T-helper 2 cell treated with Interferon-gamma antibody and Interleukin-4, amounts not matched to agents 5 μg/mL and 100 μg/mL, for 36 hours (primary cell): ENCODE measurements around the gene SCLT1.

Source experiments
- DNase-seq: peaks from one replicate; pipeline ENCODE4 v3.0.0; 2021; ENCODE audit warnings: low spot score
- H3K27ac Mint-ChIP-seq: one replicate; pipeline ENCODE4 v1.8.0; 2021; ENCODE audit warnings: mild to moderate bottlenecking, mixed read lengths
- H3K27me3 Mint-ChIP-seq: one replicate; pipeline ENCODE4 v1.8.0; 2021; ENCODE audit warnings: low read depth, mixed read lengths
- H3K36me3 Mint-ChIP-seq: one replicate; pipeline ENCODE4 v1.8.0; 2021; ENCODE audit warnings: low read depth, mixed read lengths
- H3K4me1 Mint-ChIP-seq: one replicate; pipeline ENCODE4 v1.8.0; 2021; ENCODE audit warnings: low read depth, mixed read lengths
- H3K4me3 Mint-ChIP-seq: one replicate; pipeline ENCODE4 v1.8.0; 2022; ENCODE audit warnings: mild to moderate bottlenecking, moderate library complexity, mixed read lengths
- H3K9me3 Mint-ChIP-seq: one replicate; pipeline ENCODE4 v1.8.0; 2021; ENCODE audit warnings: mixed read lengths

SCLT1 gene

DNA sequence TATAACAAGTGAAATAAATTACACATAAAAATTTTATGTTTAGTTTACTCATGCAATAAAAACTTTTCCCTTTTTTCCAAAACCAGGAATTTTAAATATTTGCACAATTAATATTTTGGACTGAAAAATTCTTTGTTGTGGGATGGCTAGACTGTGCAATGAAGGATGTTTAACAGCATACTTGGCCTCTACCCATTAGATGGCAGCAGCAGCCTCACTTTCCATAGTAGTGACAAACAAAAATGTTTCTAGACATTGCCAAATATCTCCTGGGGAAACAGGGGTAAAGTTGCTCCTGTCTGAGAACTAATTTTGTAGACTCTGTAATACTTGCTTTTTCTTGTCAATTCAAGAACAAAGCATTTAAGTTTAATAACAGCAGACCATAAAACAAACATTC is 49.8 kb downstream of the SCLT1 start:
- peaks cover 14% of the 10 kb centered on the region for H3K36me3 Mint-ChIP-seq
- peaks cover 3% of the 10 kb centered on the region for H3K4me1 Mint-ChIP-seq
- no peak for DNase-seq
- peaks cover 15% of the 10 kb centered on the region for H3K9me3 Mint-ChIP-seq
- H3K27me3 Mint-ChIP-seq = no peaks in the 10 kb centered on the region
- H3K27ac Mint-ChIP-seq = no peak overlapping the region
- no peak overlapping the region for H3K4me3 Mint-ChIP-seq

DNA sequence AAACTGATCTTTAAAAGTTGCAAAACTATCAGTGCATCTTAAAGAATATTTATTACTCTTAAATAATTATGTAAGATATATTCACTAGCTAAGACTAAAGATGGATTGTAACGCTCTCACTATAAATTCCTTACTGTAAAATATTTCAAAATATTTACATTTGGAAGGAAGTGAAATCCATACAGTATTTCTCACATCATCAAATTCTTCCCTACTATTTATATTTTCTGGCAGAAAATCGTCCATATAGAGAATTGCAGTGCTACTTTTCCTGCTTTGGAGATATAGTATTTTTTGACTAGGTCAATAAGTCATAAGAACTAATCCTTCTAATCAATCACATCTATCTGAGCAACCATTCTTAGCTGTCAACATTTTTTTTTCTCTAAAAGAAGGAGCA is 52.9 kb downstream of the SCLT1 start:
- H3K27ac Mint-ChIP-seq = no peak overlapping the region
- no peaks in the 10 kb centered on the region for H3K27me3 Mint-ChIP-seq
- no peak overlapping the region for H3K4me3 Mint-ChIP-seq
- peaks cover 27% of the 10 kb centered on the region for H3K36me3 Mint-ChIP-seq
- no peaks in the 10 kb centered on the region for H3K4me1 Mint-ChIP-seq
- no peaks in the 10 kb centered on the region for H3K9me3 Mint-ChIP-seq
- DNase-seq = no peak

DNA sequence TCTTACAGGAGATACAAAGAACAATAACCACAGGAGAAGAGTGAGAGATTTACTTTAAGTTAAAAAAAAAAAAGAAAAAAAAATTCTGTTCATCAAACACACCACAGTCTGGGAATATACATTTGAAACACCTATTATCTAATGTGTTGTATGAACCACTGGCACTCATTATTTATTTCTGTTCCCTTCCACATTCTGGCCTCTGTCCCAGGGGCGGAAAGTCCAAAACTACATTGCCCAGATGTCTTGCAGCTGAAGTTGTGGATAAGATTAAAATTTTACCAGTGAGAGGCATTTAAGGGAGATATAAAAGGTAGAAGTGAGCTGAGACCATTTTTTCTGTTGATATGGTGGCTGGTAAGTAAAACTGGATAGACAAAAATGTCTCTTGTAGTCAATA is 56.2 kb downstream of the SCLT1 start:
- Mint-ChIP-seq H3K9me3 (peaks cover 4% of the 10 kb centered on the region), H3K4me3 (no peak overlapping the region), H3K27me3 (no peaks in the 10 kb centered on the region), H3K27ac (no peak overlapping the region), H3K4me1 (no peaks in the 10 kb centered on the region), H3K36me3 (peaks cover 35% of the 10 kb centered on the region)
- DNase-seq = no peak

- peaks cover 2% of the 10 kb centered on the region for H3K4me1 Mint-ChIP-seq
- H3K9me3 Mint-ChIP-seq = peaks cover 57% of the 10 kb centered on the region
These were observed 78.5 kb downstream of the SCLT1 start for GRCh38 chr4:129014566-129015509.

GRCh38 chr4:129008096-129008495 is 85.2 kb downstream of the SCLT1 start:
- H3K4me3 Mint-ChIP-seq = no peak overlapping the region
- peaks cover 12% of the 10 kb centered on the region for H3K36me3 Mint-ChIP-seq
- H3K9me3 Mint-ChIP-seq = peaks cover 58% of the 10 kb centered on the region
- peaks cover 2% of the 10 kb centered on the region for H3K4me1 Mint-ChIP-seq
- no peak overlapping the region for H3K27ac Mint-ChIP-seq
- H3K27me3 Mint-ChIP-seq = no peaks in the 10 kb centered on the region
- no peak for DNase-seq

More at GRCh38 chr4:129014566-129015509, 78.5 kb downstream of the SCLT1 start:
- Mint-ChIP-seq H3K36me3 (peaks cover 32% of the 10 kb centered on the region), H3K4me3 (no peak overlapping the region), H3K27ac (no peak overlapping the region), H3K27me3 (no peaks in the 10 kb centered on the region)
- DNase-seq = no peak

- Mint-ChIP-seq H3K27me3 (no peaks in the 10 kb centered on the region), H3K9me3 (peaks cover 16% of the 10 kb centered on the region), H3K4me3 (no peak overlapping the region), H3K4me1 (no peaks in the 10 kb centered on the region), H3K36me3 (peaks cover 45% of the 10 kb centered on the region), H3K27ac (no peak overlapping the region)
- DNase-seq = no peak
These were observed 106.4 kb downstream of the SCLT1 start for GRCh38 chr4:128986908-128987307.

DNA sequence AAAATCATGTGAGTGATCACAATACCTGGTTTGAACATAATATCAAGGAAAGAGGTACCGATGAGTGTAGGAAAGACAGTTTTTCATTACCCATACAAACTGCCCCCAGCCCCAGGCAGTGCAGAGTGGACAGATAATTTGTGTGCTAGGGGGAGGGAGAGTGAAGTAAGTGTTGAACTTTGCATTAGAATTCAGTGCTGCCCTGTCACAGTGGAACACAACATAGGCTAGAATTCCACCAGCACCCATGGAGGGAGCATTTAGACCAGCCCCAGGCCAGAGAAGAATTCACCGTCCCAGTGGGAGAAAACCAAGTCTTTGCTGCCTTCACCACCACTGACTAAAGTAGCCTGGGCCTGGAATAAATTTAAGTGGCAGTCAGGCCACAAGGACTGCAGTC is 107.3 kb downstream of the SCLT1 start:
- Mint-ChIP-seq H3K9me3 (peaks cover 16% of the 10 kb centered on the region), H3K27me3 (no peaks in the 10 kb centered on the region), H3K4me3 (no peak overlapping the region), H3K27ac (no peak overlapping the region), H3K4me1 (no peaks in the 10 kb centered on the region), H3K36me3 (peaks cover 39% of the 10 kb centered on the region)
- no peak for DNase-seq

DNA sequence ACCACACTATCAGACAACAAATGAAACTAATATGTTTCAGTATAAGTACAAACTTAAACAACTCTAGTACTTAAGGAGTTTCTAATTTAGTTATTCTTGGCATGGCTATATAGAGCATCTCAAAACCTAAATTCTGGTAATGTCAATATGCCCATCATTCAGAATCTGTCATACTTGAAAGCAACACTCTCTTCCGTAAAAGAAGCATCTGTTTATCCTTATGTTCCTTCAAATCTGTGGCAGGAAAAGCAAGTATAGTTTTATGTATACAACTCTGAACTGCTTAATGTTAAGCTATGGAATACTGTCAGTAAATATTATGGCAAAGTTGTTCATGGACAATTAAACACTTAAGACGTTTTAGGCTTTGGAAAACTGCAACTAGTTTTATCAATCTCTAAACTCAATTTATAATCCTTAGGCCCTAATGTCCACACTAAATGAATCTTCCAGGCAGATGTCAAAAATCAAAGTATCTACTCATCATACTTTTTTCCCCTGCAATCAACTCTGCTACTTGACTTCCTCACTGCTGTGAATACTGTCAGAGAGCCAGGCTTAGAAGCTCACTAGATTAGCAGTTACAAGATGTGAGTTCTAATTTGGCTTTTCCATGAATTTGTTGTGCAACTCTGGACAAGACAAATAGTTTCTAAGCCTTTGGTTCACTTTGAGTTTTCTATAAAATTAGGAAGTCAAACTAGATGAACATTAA is 109.4 kb downstream of the SCLT1 start:
- Mint-ChIP-seq H3K4me1 (no peaks in the 10 kb centered on the region), H3K9me3 (peaks cover 7% of the 10 kb centered on the region), H3K27ac (no peak overlapping the region), H3K36me3 (peaks cover 22% of the 10 kb centered on the region), H3K4me3 (no peak overlapping the region), H3K27me3 (no peaks in the 10 kb centered on the region)
- no peak for DNase-seq

DNA sequence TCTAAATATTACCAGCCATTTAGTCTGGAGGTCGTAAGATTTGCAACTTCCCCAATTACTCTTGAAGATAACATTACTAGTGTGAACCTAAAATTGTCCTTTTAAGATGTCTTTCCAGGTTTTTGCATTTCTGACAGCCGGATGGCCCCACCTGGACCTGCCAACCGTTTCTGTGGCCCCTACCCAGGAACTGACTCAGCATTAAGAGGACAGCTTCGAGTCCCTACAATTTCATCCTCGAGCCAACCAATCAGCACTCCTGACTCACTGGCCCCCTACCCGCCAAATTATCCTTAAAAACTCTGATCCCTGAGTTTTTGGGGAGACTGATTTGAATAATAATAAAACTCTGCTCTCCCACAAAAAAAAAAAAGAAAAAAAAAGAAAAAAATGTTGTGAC is 112.0 kb downstream of the SCLT1 start:
- no peaks in the 10 kb centered on the region for H3K4me1 Mint-ChIP-seq
- H3K27me3 Mint-ChIP-seq = no peaks in the 10 kb centered on the region
- no peak for DNase-seq
- H3K36me3 Mint-ChIP-seq = peaks cover 3% of the 10 kb centered on the region
- H3K4me3 Mint-ChIP-seq = no peak overlapping the region
- H3K27ac Mint-ChIP-seq = no peak overlapping the region
- H3K9me3 Mint-ChIP-seq = no peaks in the 10 kb centered on the region

DNA sequence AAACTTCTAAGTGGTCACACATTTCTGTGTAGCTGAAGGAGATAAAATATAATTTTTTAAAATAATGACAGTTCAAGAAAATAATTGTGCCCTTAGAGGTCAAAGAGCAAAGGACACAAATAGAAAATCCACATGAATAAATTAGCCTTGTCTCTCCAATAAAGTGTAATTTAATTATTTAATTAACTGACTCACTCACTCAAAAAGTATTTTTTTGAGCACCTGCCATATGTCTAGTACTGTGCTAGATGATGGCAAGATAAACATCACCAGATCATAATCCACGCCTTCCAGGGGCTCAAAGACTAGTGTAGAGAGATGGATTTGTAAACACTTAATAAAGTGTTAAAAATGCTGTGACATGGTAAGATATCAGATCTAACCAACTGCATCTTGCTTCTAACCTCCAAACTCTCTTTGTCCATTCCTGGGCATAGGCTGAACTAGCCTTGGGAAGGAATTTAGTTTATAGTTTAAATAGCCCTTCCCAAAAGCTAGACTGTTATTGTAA is 112.5 kb downstream of the SCLT1 start:
- Mint-ChIP-seq H3K9me3 (no peaks in the 10 kb centered on the region), H3K36me3 (peaks cover 2% of the 10 kb centered on the region), H3K4me1 (no peaks in the 10 kb centered on the region), H3K27ac (no peak overlapping the region), H3K4me3 (no peak overlapping the region), H3K27me3 (no peaks in the 10 kb centered on the region)
- no peak for DNase-seq

GRCh38 chr4:128979934-128980333 is 113.4 kb downstream of the SCLT1 start:
- no peak for DNase-seq
- no peak overlapping the region for H3K27ac Mint-ChIP-seq
- no peaks in the 10 kb centered on the region for H3K9me3 Mint-ChIP-seq
- no peaks in the 10 kb centered on the region for H3K27me3 Mint-ChIP-seq
- no peaks in the 10 kb centered on the region for H3K4me1 Mint-ChIP-seq
- no peaks in the 10 kb centered on the region for H3K36me3 Mint-ChIP-seq
- no peak overlapping the region for H3K4me3 Mint-ChIP-seq

- Mint-ChIP-seq H3K27ac (no peak overlapping the region), H3K4me1 (no peaks in the 10 kb centered on the region), H3K36me3 (no peaks in the 10 kb centered on the region), H3K27me3 (no peaks in the 10 kb centered on the region), H3K9me3 (no peaks in the 10 kb centered on the region), H3K4me3 (no peak overlapping the region)
- DNase-seq = no peak
These were observed 114.4 kb downstream of the SCLT1 start for GRCh38 chr4:128978985-128979384.

DNA sequence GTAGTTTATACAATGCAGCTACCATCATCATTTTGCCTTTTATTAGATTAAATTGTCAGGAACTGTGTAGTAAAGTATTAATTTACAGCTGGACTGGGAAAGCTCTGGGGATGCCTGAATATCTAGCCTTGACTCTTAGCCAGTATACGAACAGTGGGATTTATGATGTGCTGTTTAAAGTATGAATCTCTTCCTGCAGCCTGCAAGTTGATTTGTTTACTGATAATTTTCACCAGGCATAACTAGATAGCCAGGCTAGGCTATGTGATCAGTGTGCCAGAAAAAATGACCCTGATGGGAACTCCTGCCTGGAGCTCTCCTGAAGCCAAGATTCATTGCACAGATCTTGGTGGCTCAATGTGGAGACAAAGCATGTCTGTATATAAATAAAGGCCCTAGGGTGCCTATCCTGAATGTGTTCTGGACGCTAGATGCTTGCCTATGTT is 119.2 kb downstream of the SCLT1 start:
- Mint-ChIP-seq H3K27me3 (no peaks in the 10 kb centered on the region), H3K4me3 (no peak overlapping the region), H3K9me3 (no peaks in the 10 kb centered on the region), H3K27ac (no peak overlapping the region), H3K4me1 (no peaks in the 10 kb centered on the region), H3K36me3 (peaks cover 5% of the 10 kb centered on the region)
- DNase-seq = no peak

GRCh38 chr4:128973384-128973783 is 120.0 kb downstream of the SCLT1 start:
- no peaks in the 10 kb centered on the region for H3K27me3 Mint-ChIP-seq
- DNase-seq = no peak
- H3K4me3 Mint-ChIP-seq = no peak overlapping the region
- H3K27ac Mint-ChIP-seq = no peak overlapping the region
- H3K36me3 Mint-ChIP-seq = peaks cover 10% of the 10 kb centered on the region
- no peaks in the 10 kb centered on the region for H3K9me3 Mint-ChIP-seq
- no peaks in the 10 kb centered on the region for H3K4me1 Mint-ChIP-seq
